Nephron progenitor cell (in vitro differentiated cells): ENCODE results near the gene FLII.

Experiments used
- DNase-seq: peaks from one replicate; pipeline ENCODE4 v3.0.0; 2021
- H3K27ac Mint-ChIP-seq: 2 replicates; pipeline ENCODE4 v1.8.0; 2021; ENCODE audit warnings: mild to moderate bottlenecking, moderate library complexity, mixed read lengths
- H3K27me3 Mint-ChIP-seq: 2 replicates; pipeline ENCODE4 v1.8.0; 2021; ENCODE audit warnings: mild to moderate bottlenecking, low read depth, mixed read lengths; ENCODE audit not compliant: poor library complexity
- H3K36me3 Mint-ChIP-seq: 2 replicates; pipeline ENCODE4 v1.8.0; 2021; ENCODE audit warnings: low read depth, mixed read lengths
- H3K4me1 Mint-ChIP-seq: 2 replicates; pipeline ENCODE4 v1.8.0; 2021; ENCODE audit warnings: mixed read lengths
- H3K4me3 Mint-ChIP-seq: 2 replicates; pipeline ENCODE4 v1.8.0; 2021; ENCODE audit warnings: mild to moderate bottlenecking, moderate library complexity, mixed read lengths
- H3K9me3 Mint-ChIP-seq: 2 replicates; pipeline ENCODE4 v1.8.0; 2021; ENCODE audit warnings: mild to moderate bottlenecking, moderate library complexity, mixed read lengths
- CTCF ChIP-seq: fragments of 200-600 bp; sonication (generic); IDR thresholded peaks from 2 replicates; pipeline ENCODE4 v1.5.0; 2021; ENCODE audit warnings: antibody characterized with exemption

The FLII gene

GRCh38 chr17:18246109-18246725, 12.3 kb downstream of the FLII start:
- no peak for DNase-seq
- peaks cover 23% of the 10 kb centered on the region for H3K36me3 Mint-ChIP-seq
- H3K27me3 Mint-ChIP-seq, result peaks cover 4% of the 10 kb centered on the region
- H3K9me3 Mint-ChIP-seq, result no peaks in the 10 kb centered on the region
- no peak overlapping the region for H3K4me3 Mint-ChIP-seq
- H3K4me1 Mint-ChIP-seq, result peaks cover 16% of the 10 kb centered on the region
- TF ChIP-seq CTCF, result no peak
- no peak overlapping the region for H3K27ac Mint-ChIP-seq

- no peak for DNase-seq
- TF ChIP-seq CTCF, result no peak
- Mint-ChIP-seq H3K9me3 (no peaks in the 10 kb centered on the region), H3K27ac (peak overlapping the region; percentile 19), H3K36me3 (peaks cover 15% of the 10 kb centered on the region), H3K4me3 (no peak overlapping the region), H3K27me3 (peaks cover 4% of the 10 kb centered on the region), H3K4me1 (peaks cover 16% of the 10 kb centered on the region)
Observed at GRCh38 chr17:18245038-18245776, 13.3 kb downstream of the FLII start.

GRCh38 chr17:18241229-18241871, 17.2 kb downstream of the FLII start:
- Mint-ChIP-seq H3K27ac (no peak overlapping the region), H3K9me3 (no peaks in the 10 kb centered on the region), H3K4me3 (no peak overlapping the region), H3K36me3 (peaks cover 29% of the 10 kb centered on the region), H3K4me1 (no peaks in the 10 kb centered on the region), H3K27me3 (no peaks in the 10 kb centered on the region)
- no peak for TF ChIP-seq CTCF
- no peak for DNase-seq

GRCh38 chr17:18240449-18240848, 18.1 kb downstream of the FLII start:
- Mint-ChIP-seq H3K4me1 (peaks cover 4% of the 10 kb centered on the region), H3K4me3 (no peak overlapping the region), H3K36me3 (peaks cover 34% of the 10 kb centered on the region), H3K9me3 (no peaks in the 10 kb centered on the region), H3K27ac (no peak overlapping the region), H3K27me3 (no peaks in the 10 kb centered on the region)
- no peak for DNase-seq
- TF ChIP-seq CTCF, result no peak

GRCh38 chr17:18238299-18238698, 20.2 kb downstream of the FLII start:
- Mint-ChIP-seq H3K4me3 (no peak overlapping the region), H3K27ac (no peak overlapping the region), H3K27me3 (no peaks in the 10 kb centered on the region), H3K36me3 (peaks cover 33% of the 10 kb centered on the region), H3K4me1 (peaks cover 4% of the 10 kb centered on the region), H3K9me3 (no peaks in the 10 kb centered on the region)
- no peak for DNase-seq
- no peak for TF ChIP-seq CTCF
